HEK293T (cell line): ENCODE results near the gene LACC1.

ENCODE experiments used
- CTCF ChIA-PET: fragments of 350-600 bp; formaldehyde crosslinking; extraction: SDS; loops from one replicate; lab custom pipeline; 2021; ENCODE audit warnings: antibody characterized with exemption, inconsistent platforms; lab: Yijun Ruan, JAX
- POLR2A ChIA-PET: fragments of 350-600 bp; formaldehyde crosslinking; extraction: SDS; loops from one replicate; lab custom pipeline; 2020; ENCODE audit warnings: antibody characterized with exemption, inconsistent platforms; lab: Yijun Ruan, JAX
- DNase-seq: peaks from one replicate; pipeline ENCODE4 v3.0.0; 2012; ENCODE audit warnings: mixed read lengths; ENCODE audit errors: extremely low spot score
- ARNT ChIP-seq: fragments of 450-650 bp; IDR thresholded peaks from 2 replicates; pipeline ENCODE4 v1.6.1; 2017; ENCODE audit warnings: mild to moderate bottlenecking
- BHLHE40 ChIP-seq: fragments of 450-650 bp; IDR thresholded peaks from 2 replicates; pipeline ENCODE4 v1.6.1; 2016; ENCODE audit warnings: mild to moderate bottlenecking, moderate library complexity, borderline replicate concordance
- CTBP1 ChIP-seq: fragments of 450-650 bp; IDR thresholded peaks from 2 replicates; pipeline ENCODE4 v1.6.1; 2016; ENCODE audit warnings: borderline replicate concordance
- ELF4 ChIP-seq: fragments of 450-650 bp; IDR thresholded peaks from 2 replicates; pipeline ENCODE4 v1.6.1; 2017; ENCODE audit warnings: antibody characterized with exemption
- FOXA1 ChIP-seq: fragments of 450-650 bp; IDR thresholded peaks from 2 replicates; pipeline ENCODE4 v1.6.1; 2016; ENCODE audit warnings: mild to moderate bottlenecking
- FOXK2 ChIP-seq: fragments of 450-650 bp; IDR thresholded peaks from 2 replicates; pipeline ENCODE4 v1.6.1; 2016; ENCODE audit warnings: mild to moderate bottlenecking
- FOXM1 ChIP-seq: fragments of 450-650 bp; IDR thresholded peaks from 2 replicates; pipeline ENCODE4 v1.6.1; 2017; ENCODE audit warnings: mild to moderate bottlenecking, borderline replicate concordance
- HDGF ChIP-seq: fragments of 450-650 bp; IDR thresholded peaks from 2 replicates; pipeline ENCODE4 v1.6.1; 2017; ENCODE audit warnings: antibody characterized with exemption, borderline replicate concordance
- L3MBTL2 ChIP-seq: fragments of 450-650 bp; conservative IDR thresholded peaks from 2 replicates; pipeline ENCODE4 v1.6.1; 2016; ENCODE audit warnings: mild to moderate bottlenecking
- LEF1 ChIP-seq: fragments of 450-650 bp; IDR thresholded peaks from 2 replicates; pipeline ENCODE4 v1.6.1; 2017; ENCODE audit warnings: mild to moderate bottlenecking, borderline replicate concordance
- NFRKB ChIP-seq: fragments of 450-650 bp; IDR thresholded peaks from 2 replicates; pipeline ENCODE4 v1.6.1; 2016; ENCODE audit warnings: mild to moderate bottlenecking, moderate library complexity
- PKNOX1 ChIP-seq: fragments of 450-650 bp; IDR thresholded peaks from 2 replicates; pipeline ENCODE4 v1.6.1; 2016
- SP1 ChIP-seq: fragments of 450-650 bp; IDR thresholded peaks from 2 replicates; pipeline ENCODE4 v1.6.1; 2017
- SUZ12 ChIP-seq: fragments of 450-650 bp; IDR thresholded peaks from 2 replicates; pipeline ENCODE4 v1.6.1; 2016; ENCODE audit warnings: mild to moderate bottlenecking
- TARDBP ChIP-seq: fragments of 450-650 bp; IDR thresholded peaks from 2 replicates; pipeline ENCODE4 v1.6.1; 2016
- ZNF384 ChIP-seq: fragments of 450-650 bp; IDR thresholded peaks from 2 replicates; pipeline ENCODE4 v1.6.1; 2016

Gene LACC1

GRCh38 chr13:43936647-43937046, 56.9 kb downstream of the LACC1 start:
- TF ChIP-seq FOXK2 (no peak), L3MBTL2 (no peak), BHLHE40 (no peak), LEF1 (no peak), FOXM1 (no peak), PKNOX1 (no peak), HDGF (no peak), TARDBP (no peak), FOXA1 (no peak), SP1 (no peak), ZNF384 (no peak), CTBP1 (no peak), SUZ12 (no peak), ARNT (no peak)
- CTCF ChIA-PET = no interaction called here
- DNase-seq = no peak
- POLR2A ChIA-PET = no interaction called here

- ChIA-PET POLR2A (no interaction called here), CTCF (no interaction called here)
- TF ChIP-seq TARDBP (no peak), NFRKB (no peak), SP1 (no peak), PKNOX1 (no peak), FOXK2 (no peak), L3MBTL2 (no peak)
- DNase-seq = no peak
These were observed 58.1 kb downstream of the LACC1 start for GRCh38 chr13:43937839-43938238.

GRCh38 chr13:43938449-43938848, 58.7 kb downstream of the LACC1 start:
- ChIA-PET POLR2A (no interaction called here), CTCF (no interaction called here)
- TF ChIP-seq ELF4 = no peak
- no peak for TF ChIP-seq ARNT
- TF ChIP-seq SP1 = no peak
- no peak for TF ChIP-seq TARDBP
- TF ChIP-seq PKNOX1 = no peak
- no peak for TF ChIP-seq L3MBTL2
- TF ChIP-seq SUZ12 = no peak
- no peak for TF ChIP-seq CTBP1
- TF ChIP-seq BHLHE40 = no peak
- TF ChIP-seq FOXK2 = no peak
- TF ChIP-seq FOXA1 = no peak
- no peak for TF ChIP-seq ZNF384
- TF ChIP-seq HDGF = no peak
- TF ChIP-seq NFRKB = no peak
- no peak for TF ChIP-seq FOXM1
- no peak for TF ChIP-seq LEF1
- no peak for DNase-seq

GRCh38 chr13:43939086-43939485, 59.4 kb downstream of the LACC1 start:
- ChIA-PET CTCF (no interaction called here), POLR2A (no interaction called here)
- no peak for DNase-seq
- TF ChIP-seq LEF1 = no peak
- TF ChIP-seq SUZ12 = no peak
- TF ChIP-seq FOXK2 = no peak
- TF ChIP-seq SP1 = no peak
- TF ChIP-seq NFRKB = no peak
- no peak for TF ChIP-seq FOXA1
- no peak for TF ChIP-seq CTBP1
- TF ChIP-seq FOXM1 = no peak
- TF ChIP-seq ARNT = no peak
- no peak for TF ChIP-seq ZNF384
- TF ChIP-seq BHLHE40 = no peak
- no peak for TF ChIP-seq ELF4

- TF ChIP-seq ARNT (no peak), LEF1 (no peak), ELF4 (no peak), SP1 (no peak), FOXM1 (no peak), BHLHE40 (no peak), L3MBTL2 (no peak), SUZ12 (no peak), PKNOX1 (no peak), NFRKB (no peak), TARDBP (no peak), HDGF (no peak), FOXK2 (no peak), CTBP1 (no peak), ZNF384 (no peak), FOXA1 (no peak)
- ChIA-PET POLR2A (no interaction called here), CTCF (no interaction called here)
- no peak for DNase-seq
These were observed 62.6 kb downstream of the LACC1 start for GRCh38 chr13:43942286-43942685.
